H1 (cell line): ENCODE data around the gene CTU1. TPM values are rescaled to one million over a fixed set of nuclear protein-coding genes. Genes with fewer than 3 reads are reported as not detected.

ENCODE experiments used
- CTCF ChIA-PET: fragments of 300-600 bp; sonication (Branson Sonifier 250); formaldehyde crosslinking; loops from one replicate; lab custom pipeline; 2021; ENCODE audit not compliant: partially characterized antibody; lab: Charles Lee
- POLR2A ChIA-PET: fragments of 300-600 bp; sonication (Branson Sonifier 250); formaldehyde crosslinking; loops from one replicate; lab custom pipeline; 2021; ENCODE audit warnings: inconsistent platforms; ENCODE audit not compliant: partially characterized antibody; lab: Charles Lee
- DNase-seq, 2 experiments: peaks; one replicate each; pipeline versions ENCODE4 v3.0.0 to v3.0.0-alpha.2; 2010 to 2022; ENCODE audit warnings: low spot score in 2 of 2, low read depth in 1 of 2, mixed read lengths in 1 of 2
- FAIRE-seq: peaks from 2 replicates; lab custom pipeline; 2011; peaks lifted over from hg19 to GRCh38; lab: Jason Lieb, UNC
- H2AFZ ChIP-seq: 2 replicates; pipeline ENCODE4 v1.8.1; 2012; ENCODE audit warnings: low read length, inconsistent platforms
- H2AK5ac ChIP-seq: 2 replicates; pipeline ENCODE4 v1.6.1; 2013; ENCODE audit warnings: low read depth, low read length
- H2BK120ac ChIP-seq: replicated peaks from 2 replicates; pipeline ENCODE3; 2013; ENCODE audit warnings: low read depth, low read length, inconsistent platforms
- H2BK12ac ChIP-seq: 2 replicates; pipeline ENCODE4 v1.6.1; 2013; ENCODE audit warnings: low read depth, low read length
- H2BK15ac ChIP-seq: 2 replicates; pipeline ENCODE4 v1.6.1; 2013; ENCODE audit warnings: low read length
- H2BK20ac ChIP-seq: 2 replicates; pipeline ENCODE4 v1.6.1; 2013; ENCODE audit warnings: low read length
- H2BK5ac ChIP-seq: 2 replicates; pipeline ENCODE4 v1.6.1; 2013; ENCODE audit warnings: low read depth, low read length
- H3K14ac ChIP-seq: 2 replicates; pipeline ENCODE4 v1.6.1; 2013; ENCODE audit warnings: inconsistent platforms; ENCODE audit not compliant: insufficient read length
- H3K18ac ChIP-seq: 2 replicates; pipeline ENCODE4 v1.6.1; 2013; ENCODE audit warnings: low read length; ENCODE audit errors: extremely low read depth
- H3K23ac ChIP-seq: 2 replicates; pipeline ENCODE4 v1.6.1; 2013; ENCODE audit warnings: inconsistent platforms; ENCODE audit not compliant: insufficient read length
- H3K23me2 ChIP-seq: 2 replicates; pipeline ENCODE4 v1.6.1; 2013; ENCODE audit warnings: low read depth, low read length
- H3K27ac ChIP-seq: 2 replicates; pipeline ENCODE4 v1.6.1; 2011; ENCODE audit warnings: low read depth, low read length, inconsistent platforms
- H3K27me3 ChIP-seq, 4 experiments: replicated peaks in 1 of 4; 1 replicate in 1 of 4; 2 replicates in 3 of 4; pipeline versions ENCODE4 v1.6.1 to v1.8.1; 2011 to 2013; ENCODE audit warnings: low read length in 3 of 4, mild to moderate bottlenecking in 3 of 4, inconsistent platforms in 2 of 4, mixed read lengths in 2 of 4, moderate library complexity in 1 of 4; ENCODE audit not compliant: control insufficient read depth in 3 of 4, insufficient read depth in 3 of 4; ENCODE audit errors: extremely low read depth in 1 of 4
- H3K36me3 ChIP-seq, 4 experiments: 2 replicates each; pipeline versions ENCODE4 v1.6.1 to v1.8.1; 2011 to 2013; ENCODE audit warnings: mild to moderate bottlenecking in 4 of 4, low read length in 3 of 4, moderate library complexity in 2 of 4, control low read depth in 1 of 4, inconsistent platforms in 1 of 4; ENCODE audit not compliant: insufficient read depth in 4 of 4, control insufficient read depth in 2 of 4
- H3K4ac ChIP-seq: replicated peaks from 2 replicates; pipeline ENCODE3; 2013; ENCODE audit warnings: low read length, low read depth, mixed read lengths, inconsistent platforms; ENCODE audit not compliant: insufficient read length
- H3K4me1 ChIP-seq, 4 experiments: replicated peaks in 1 of 4; 1 replicate in 1 of 4; 2 replicates in 3 of 4; pipeline versions ENCODE4 v1.6.1 to v1.8.1; 2011 to 2013; ENCODE audit warnings: low read length in 3 of 4, inconsistent platforms in 2 of 4, mixed read lengths in 1 of 4; ENCODE audit not compliant: insufficient read depth in 4 of 4, control insufficient read depth in 3 of 4
- H3K4me2 ChIP-seq, 2 experiments: 2 replicates each; pipeline versions ENCODE4 v1.6.1 to v1.8.1; 2011 to 2013; ENCODE audit warnings: low read depth in 2 of 2, low read length in 2 of 2, control low read depth in 1 of 2, inconsistent platforms in 1 of 2, mild to moderate bottlenecking in 1 of 2; ENCODE audit not compliant: insufficient read depth in 1 of 2
- H3K4me3 ChIP-seq, 4 experiments: fragments of 200-600, 300-600 bp in 1 of 4; sonication (generic), shearing (Covaris generic), sonication (Bioruptor Twin) in 1 of 4; 2 replicates each; pipeline versions ENCODE4 v1.5.1 to v1.8.1; 2011 to 2016; ENCODE audit warnings: low read length in 4 of 4, low read depth in 3 of 4, control low read depth in 2 of 4, inconsistent platforms in 2 of 4, mild to moderate bottlenecking in 2 of 4, mixed read lengths in 1 of 4, moderate library complexity in 1 of 4; ENCODE audit not compliant: insufficient read depth in 2 of 4; ENCODE audit errors: extremely low read depth in 1 of 4
- H3K56ac ChIP-seq: replicated peaks from 2 replicates; pipeline ENCODE3; 2013; ENCODE audit warnings: low read depth, mild to moderate bottlenecking, mixed read lengths, low read length, inconsistent platforms; ENCODE audit not compliant: insufficient read length
- H3K79me1 ChIP-seq: 2 replicates; pipeline ENCODE4 v1.6.1; 2013; ENCODE audit warnings: low read depth, low read length, control low read depth
- H3K79me2 ChIP-seq, 2 experiments: 2 replicates each; pipeline versions ENCODE4 v1.6.1 to v1.8.1; 2012 to 2013; ENCODE audit warnings: low read length in 2 of 2, mild to moderate bottlenecking in 2 of 2, inconsistent platforms in 1 of 2; ENCODE audit not compliant: insufficient read depth in 2 of 2, control insufficient read depth in 1 of 2
- H3K9ac ChIP-seq, 4 experiments: replicated peaks in 1 of 4; 1 replicate in 1 of 4; 2 replicates in 3 of 4; pipeline versions ENCODE4 v1.6.1 to v1.8.1; 2011 to 2013; ENCODE audit warnings: low read depth in 3 of 4, low read length in 3 of 4, control low read depth in 2 of 4, mild to moderate bottlenecking in 2 of 4, moderate library complexity in 2 of 4, inconsistent platforms in 1 of 4; ENCODE audit errors: extremely low read depth in 1 of 4
- H3K9me3 ChIP-seq, 2 experiments: 2 replicates each; pipeline versions ENCODE4 v1.6.1 to v1.8.1; 2012 to 2013; ENCODE audit warnings: mild to moderate bottlenecking in 2 of 2, moderate library complexity in 2 of 2, control low read depth in 1 of 2, inconsistent platforms in 1 of 2, low read depth in 1 of 2, low read length in 1 of 2, mixed read lengths in 1 of 2; ENCODE audit not compliant: insufficient read depth in 2 of 2
- H4K20me1 ChIP-seq, 2 experiments: replicated peaks in 1 of 2; 2 replicates each; pipeline versions ENCODE3 to v1.8.1; 2011 to 2013; ENCODE audit warnings: inconsistent platforms in 2 of 2, low read length in 2 of 2, mild to moderate bottlenecking in 1 of 2; ENCODE audit not compliant: insufficient read depth in 2 of 2, control insufficient read depth in 1 of 2
- H4K5ac ChIP-seq: 2 replicates; pipeline ENCODE4 v1.6.1; 2013; ENCODE audit warnings: low read length, low read depth, mixed read lengths, inconsistent platforms; ENCODE audit not compliant: insufficient read length
- H4K8ac ChIP-seq: 2 replicates; pipeline ENCODE4 v1.8.0; 2013; ENCODE audit warnings: mild to moderate bottlenecking, moderate library complexity, low read length, inconsistent platforms; ENCODE audit not compliant: insufficient read depth; ENCODE audit errors: extremely low read depth
- H4K91ac ChIP-seq: replicated peaks from 2 replicates; pipeline ENCODE3; 2013; ENCODE audit warnings: low read length, mixed read lengths, inconsistent platforms; ENCODE audit not compliant: insufficient read length
- ASH2L ChIP-seq: fragments of 200-600, 300-600 bp; sonication (generic); IDR thresholded peaks from one replicate; pipeline ENCODE4 v1.7.1; 2017; ENCODE audit warnings: low read length
- ATF3 ChIP-seq: IDR thresholded peaks from 2 replicates; pipeline ENCODE4 v1.6.1; 2011; ENCODE audit warnings: low read depth, mild to moderate bottlenecking, low read length; ENCODE audit not compliant: insufficient read depth
- BCL11A ChIP-seq, 2 experiments: IDR thresholded peaks; one replicate each; pipeline ENCODE4 v1.6.1; 2011; ENCODE audit warnings: low read depth in 2 of 2, low read length in 2 of 2, mild to moderate bottlenecking in 2 of 2
- CBX5 ChIP-seq: fragments of 300-800, 300-1000 bp; sonication (generic); IDR thresholded peaks from 2 replicates; pipeline ENCODE4 v1.7.1; 2016; ENCODE audit warnings: antibody characterized with exemption, low read length, low read depth
- HDAC2 ChIP-seq, 2 experiments: fragments of 300-600 bp in 1 of 2; sonication (generic) in 1 of 2; IDR thresholded peaks; 2 replicates each; pipeline ENCODE4 v1.6.1; 2011 to 2012; ENCODE audit warnings: low read depth in 2 of 2, low read length in 2 of 2, mild to moderate bottlenecking in 2 of 2, moderate library complexity in 2 of 2, borderline replicate concordance in 1 of 2, inconsistent platforms in 1 of 2
- JUN ChIP-seq: IDR thresholded peaks from 2 replicates; pipeline ENCODE4 v1.6.1; 2011; ENCODE audit warnings: low read depth, mild to moderate bottlenecking, improper control_type of control experiment, low read length
- MAFK ChIP-seq: IDR thresholded peaks from 2 replicates; pipeline ENCODE4 v1.6.1; 2012; ENCODE audit warnings: low read depth, mild to moderate bottlenecking, improper control_type of control experiment, low read length
- MAX ChIP-seq: IDR thresholded peaks from 2 replicates; pipeline ENCODE4 v1.6.1; 2012; ENCODE audit warnings: inconsistent platforms
- POLR2A ChIP-seq, 2 experiments: IDR thresholded peaks; 1 replicate in 1 of 2; 2 replicates in 1 of 2; pipeline ENCODE4 v1.6.1; 2011; ENCODE audit warnings: low read depth in 2 of 2, low read length in 2 of 2, mild to moderate bottlenecking in 2 of 2; ENCODE audit errors: control extremely low read depth in 1 of 2
- POLR2AphosphoS5 ChIP-seq: IDR thresholded peaks from 2 replicates; pipeline ENCODE4 v1.6.1; 2011; ENCODE audit warnings: low read depth, low read length
- RNF2 ChIP-seq: fragments of 200-900, 300-1000 bp; sonication (generic); IDR thresholded peaks from 2 replicates; pipeline ENCODE4 v1.7.1; 2016; ENCODE audit warnings: borderline replicate concordance, low read depth, mild to moderate bottlenecking, antibody characterized with exemption, low read length; ENCODE audit not compliant: poor library complexity, severe bottlenecking; ENCODE audit errors: missing control alignments
- RXRA ChIP-seq: IDR thresholded peaks from 2 replicates; pipeline ENCODE4 v1.6.1; 2011; ENCODE audit warnings: low read depth, mild to moderate bottlenecking, low read length, moderate library complexity; ENCODE audit not compliant: insufficient read depth
- SAP30 ChIP-seq: fragments of 300-600 bp; sonication (generic); IDR thresholded peaks from 2 replicates; pipeline ENCODE4 v1.7.1; 2012; ENCODE audit warnings: low read length, moderate library complexity, mild to moderate bottlenecking, inconsistent platforms; ENCODE audit not compliant: insufficient read depth, insufficient replicate concordance
- TAF1 ChIP-seq: IDR thresholded peaks from 2 replicates; pipeline ENCODE4 v1.6.1; 2011; ENCODE audit warnings: mild to moderate bottlenecking, low read depth, low read length
- TBP ChIP-seq: IDR thresholded peaks from 2 replicates; pipeline ENCODE4 v1.6.1; 2011; ENCODE audit warnings: low read depth, low read length, improper control_type of control experiment
- polyA plus RNA-seq, 7 experiments: library from polyadenylated mRNA; depleted of rRNA in 3 of 7; stranded (reverse) in 5 of 7; unstranded in 2 of 7; fragments of >200 nt in 5 of 7; fragments of 200-250 nt in 2 of 7; gene quantifications; 1 replicate in 5 of 7; 2 replicates in 1 of 7; 4 replicates in 1 of 7; pipeline versions ENCODE4 v1.2.1 to v1.2.3, GENCODE V29; 2011 to 2013; ENCODE audit warnings: missing spikeins in 2 of 7, mixed read lengths in 2 of 7
- total RNA-seq: library from RNA; stranded (reverse); fragmentation: NEBNext Ultra II Directional; extraction: Animal tissue kit (Norgen Biotek cat#: 25700); gene quantifications from 2 replicates; pipeline ENCODE4 v1.2.1, GENCODE V29; 2021

Gene CTU1
- total and polyA plus RNA-seq, 2 of the 8 experiments (the other 6 are each of a cell fraction or from before 2014, with no cell fraction given): 4.6 to 7.2 TPM

GRCh38 chr19:51055866-51056265 lies 52.3 kb downstream of the CTU1 start:
- Histone ChIP-seq H3K4me1 (peaks cover 0 to 3% (median 0%) of the 10 kb centered on the region in 4 experiments; a peak in 2 of 7 replicates), H3K23ac (no peak overlapping the region), H4K5ac (no peak overlapping the region), H4K91ac (no peak overlapping the region), H3K27ac (no peak overlapping the region), H3K14ac (no peak overlapping the region), H2BK15ac (no peak overlapping the region), H2AFZ (no peak overlapping the region), H2BK5ac (no peak overlapping the region), H3K9ac (no peak overlapping the region), H3K36me3 (no peaks in the 10 kb centered on the region), H4K20me1 (no peaks in the 10 kb centered on the region), H3K4me3 (no peak overlapping the region), H2BK12ac (no peak overlapping the region), H2AK5ac (no peak overlapping the region), H3K18ac (no peak overlapping the region), H3K79me1 (no peaks in the 10 kb centered on the region), H3K4me2 (no peak overlapping the region), H3K27me3 (no peaks in the 10 kb centered on the region; a peak in 1 of 7 replicates), H3K4ac (no peak overlapping the region), H4K8ac (no peak overlapping the region), H3K79me2 (no peaks in the 10 kb centered on the region), H3K23me2 (peaks cover 7% of the 10 kb centered on the region; the same call in 1 of the 2 replicates), H2BK120ac (no peak overlapping the region), H3K9me3 (no peaks in the 10 kb centered on the region), H3K56ac (no peak overlapping the region), H2BK20ac (no peak overlapping the region)
- ChIA-PET CTCF (no interaction called here), POLR2A (no interaction called here)
- FAIRE-seq (no peak), DNase-seq (no peak)
- TF ChIP-seq ATF3 (no peak), POLR2A (IDR thresholded peaks at IDR 0.05; ENCODE audit: control extremely low read depth in 1 of 2, low read depth in 2 of 2, low read length in 2 of 2) (no peak), JUN (no peak), TAF1 (no peak), HDAC2 (IDR thresholded peaks at IDR 0.05; ENCODE audit: borderline replicate concordance in 1 of 2, low read depth in 2 of 2, low read length in 2 of 2) (no peak), MAFK (no peak), TBP (no peak), MAX (no peak), BCL11A (IDR thresholded peaks at IDR 0.05; ENCODE audit: low read depth in 2 of 2, low read length in 2 of 2) (no peak), RNF2 (no peak), POLR2AphosphoS5 (no peak), ASH2L (no peak), SAP30 (no peak), RXRA (no peak), CBX5 (no peak)
